SK-N-MC (cell line): Measurements from ENCODE around the gene DHX30.

ENCODE experiments used
- EZH2 ChIP-seq: fragments of 200-600 bp; sonication (generic); IDR thresholded peaks from one replicate; pipeline ENCODE4 v1.6.1; 2017; ENCODE audit warnings: antibody characterized with exemption
- FOXP2 ChIP-seq: optimal IDR thresholded peaks from 2 replicates; pipeline ENCODE3; 2011; ENCODE audit warnings: mild to moderate bottlenecking, moderate library complexity; ENCODE audit not compliant: insufficient read depth; ENCODE audit errors: extremely low read length, control extremely low read depth
- POLR2AphosphoS5 ChIP-seq: IDR thresholded peaks from 2 replicates; pipeline ENCODE4 v1.6.1; 2012; ENCODE audit warnings: mild to moderate bottlenecking, low read depth, low read length, borderline replicate concordance

GRCh38 chr3:47857151-47857550, 54.2 kb downstream of the DHX30 start:
- no peak for TF ChIP-seq EZH2
- TF ChIP-seq POLR2AphosphoS5 = no peak
- no peak for TF ChIP-seq FOXP2
